GM12872 (cell line): Measurements from ENCODE around the gene CTNNBL1.

Experiments used
- TF ChIP-seq, protein P1 (sequence below): IDR thresholded peaks from 3 replicates; pipeline ENCODE4 v1.5.1; 2011; ENCODE audit warnings: low read depth, mild to moderate bottlenecking, low read length, moderate library complexity; ENCODE audit not compliant: insufficient read depth

Gene CTNNBL1

DNA sequence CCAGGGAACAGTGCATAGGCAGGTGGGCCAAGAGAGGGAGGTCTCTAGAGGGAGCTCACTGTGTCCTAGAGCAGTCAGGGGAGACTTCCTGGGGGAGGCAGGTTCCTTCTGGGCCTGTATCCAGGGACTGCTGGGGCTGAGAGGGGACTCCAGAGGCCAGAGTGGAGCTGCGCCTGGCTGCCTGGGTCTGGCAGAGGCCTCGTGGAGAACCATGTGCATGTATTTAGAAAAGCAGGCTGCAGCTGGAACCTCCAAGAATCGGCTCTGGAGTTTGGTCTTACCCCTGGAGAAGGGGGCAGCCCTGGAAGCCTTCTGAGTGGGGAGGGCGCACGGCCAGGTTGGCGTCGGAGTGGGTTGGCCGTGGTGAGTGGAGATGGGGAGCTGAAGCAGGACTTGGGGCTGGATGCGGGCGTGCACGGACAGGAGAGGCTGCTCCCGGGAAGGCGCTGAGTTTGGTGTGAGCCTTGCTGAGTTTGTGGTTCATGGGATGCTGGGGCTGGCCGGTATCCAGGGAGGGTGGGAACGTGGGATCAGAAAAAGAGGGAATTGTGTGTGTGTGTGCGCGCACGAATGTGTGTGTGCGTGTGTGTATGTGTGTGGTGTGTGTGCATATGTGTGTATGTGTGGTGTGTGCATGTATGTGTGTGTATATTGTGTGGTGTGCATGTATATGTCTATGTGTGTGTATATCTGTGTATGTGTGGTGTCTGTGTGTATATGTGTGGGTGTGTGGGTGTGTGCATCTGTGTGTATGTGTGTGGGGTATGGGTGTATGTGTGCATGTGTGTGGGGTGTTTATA is 219.9 kb downstream of the CTNNBL1 start:
- TF ChIP-seq, protein P1, sequence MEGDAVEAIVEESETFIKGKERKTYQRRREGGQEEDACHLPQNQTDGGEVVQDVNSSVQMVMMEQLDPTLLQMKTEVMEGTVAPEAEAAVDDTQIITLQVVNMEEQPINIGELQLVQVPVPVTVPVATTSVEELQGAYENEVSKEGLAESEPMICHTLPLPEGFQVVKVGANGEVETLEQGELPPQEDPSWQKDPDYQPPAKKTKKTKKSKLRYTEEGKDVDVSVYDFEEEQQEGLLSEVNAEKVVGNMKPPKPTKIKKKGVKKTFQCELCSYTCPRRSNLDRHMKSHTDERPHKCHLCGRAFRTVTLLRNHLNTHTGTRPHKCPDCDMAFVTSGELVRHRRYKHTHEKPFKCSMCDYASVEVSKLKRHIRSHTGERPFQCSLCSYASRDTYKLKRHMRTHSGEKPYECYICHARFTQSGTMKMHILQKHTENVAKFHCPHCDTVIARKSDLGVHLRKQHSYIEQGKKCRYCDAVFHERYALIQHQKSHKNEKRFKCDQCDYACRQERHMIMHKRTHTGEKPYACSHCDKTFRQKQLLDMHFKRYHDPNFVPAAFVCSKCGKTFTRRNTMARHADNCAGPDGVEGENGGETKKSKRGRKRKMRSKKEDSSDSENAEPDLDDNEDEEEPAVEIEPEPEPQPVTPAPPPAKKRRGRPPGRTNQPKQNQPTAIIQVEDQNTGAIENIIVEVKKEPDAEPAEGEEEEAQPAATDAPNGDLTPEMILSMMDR: no peak

DNA sequence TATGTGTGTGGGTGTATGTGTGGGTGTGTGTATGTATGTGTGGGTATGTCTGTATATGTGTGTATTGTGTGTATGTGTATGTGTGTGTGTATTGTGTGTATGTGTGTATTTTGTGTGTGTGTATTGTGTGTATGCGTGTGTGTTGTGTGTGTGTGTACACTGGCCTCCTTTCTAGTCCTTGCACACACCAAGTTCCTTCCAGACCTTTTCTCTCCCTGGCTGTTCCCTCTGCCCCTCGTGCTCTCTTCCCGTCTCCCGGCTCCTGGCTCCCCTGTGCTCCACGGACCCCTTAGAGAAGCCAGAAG is 220.5 kb downstream of the CTNNBL1 start:
- TF ChIP-seq, protein P1: no peak

DNA sequence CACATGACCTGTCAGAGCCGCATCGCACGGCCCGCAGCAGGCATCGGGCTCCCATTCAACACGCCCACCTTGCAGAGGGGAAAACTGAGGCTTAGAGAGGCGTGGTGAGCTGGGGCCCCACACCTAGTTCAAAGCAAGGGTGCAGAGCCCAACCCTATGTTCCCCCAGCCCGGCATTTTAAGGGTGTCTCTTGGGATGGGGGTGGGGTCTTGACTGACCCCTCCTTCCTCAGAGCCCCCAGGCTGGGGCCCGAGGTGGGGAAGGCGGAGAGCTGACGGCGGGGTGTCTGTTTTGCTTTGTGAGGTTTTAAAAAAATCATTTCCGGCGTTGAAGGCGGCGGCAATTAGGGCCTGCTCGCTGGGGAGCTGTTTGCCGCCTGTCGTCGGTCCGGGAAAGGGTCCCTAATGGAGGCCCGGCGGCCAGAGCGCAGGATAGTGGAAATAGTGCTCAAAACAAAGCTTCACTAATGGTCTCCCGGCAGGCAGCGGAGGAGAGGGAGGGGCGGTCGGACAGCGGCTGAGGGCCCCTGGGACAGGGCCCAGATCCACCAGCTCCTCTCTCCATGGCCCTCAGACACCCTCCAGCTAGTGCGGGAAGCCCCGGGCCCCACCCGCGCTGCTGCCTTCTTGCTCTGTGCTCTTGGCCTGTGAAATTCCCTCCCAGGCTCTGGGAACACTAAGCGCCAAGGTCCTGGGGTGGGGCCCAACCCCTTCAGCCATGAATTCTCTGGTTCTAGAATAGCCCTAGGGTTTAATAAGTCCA is 221.0 kb downstream of the CTNNBL1 start:
- TF ChIP-seq, protein P1: no peak

DNA sequence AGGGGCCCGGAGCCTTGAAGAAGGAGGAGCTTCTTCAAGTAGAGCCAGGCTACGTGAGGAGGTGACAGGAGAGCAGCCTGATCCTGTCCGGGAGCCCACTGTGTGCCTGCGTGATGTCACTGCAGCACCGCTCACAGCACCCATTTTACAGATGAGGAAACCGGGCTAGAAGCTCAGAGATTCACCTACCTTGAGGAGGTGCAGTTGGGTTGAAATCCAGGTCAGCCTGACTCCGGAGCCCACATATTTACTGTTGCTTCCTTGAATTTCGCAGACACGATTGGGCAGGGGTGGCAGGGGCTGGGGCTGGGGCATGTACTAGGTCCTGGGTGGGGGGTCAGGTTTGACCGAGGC is 221.6 kb downstream of the CTNNBL1 start:
- TF ChIP-seq, protein P1: no peak

DNA sequence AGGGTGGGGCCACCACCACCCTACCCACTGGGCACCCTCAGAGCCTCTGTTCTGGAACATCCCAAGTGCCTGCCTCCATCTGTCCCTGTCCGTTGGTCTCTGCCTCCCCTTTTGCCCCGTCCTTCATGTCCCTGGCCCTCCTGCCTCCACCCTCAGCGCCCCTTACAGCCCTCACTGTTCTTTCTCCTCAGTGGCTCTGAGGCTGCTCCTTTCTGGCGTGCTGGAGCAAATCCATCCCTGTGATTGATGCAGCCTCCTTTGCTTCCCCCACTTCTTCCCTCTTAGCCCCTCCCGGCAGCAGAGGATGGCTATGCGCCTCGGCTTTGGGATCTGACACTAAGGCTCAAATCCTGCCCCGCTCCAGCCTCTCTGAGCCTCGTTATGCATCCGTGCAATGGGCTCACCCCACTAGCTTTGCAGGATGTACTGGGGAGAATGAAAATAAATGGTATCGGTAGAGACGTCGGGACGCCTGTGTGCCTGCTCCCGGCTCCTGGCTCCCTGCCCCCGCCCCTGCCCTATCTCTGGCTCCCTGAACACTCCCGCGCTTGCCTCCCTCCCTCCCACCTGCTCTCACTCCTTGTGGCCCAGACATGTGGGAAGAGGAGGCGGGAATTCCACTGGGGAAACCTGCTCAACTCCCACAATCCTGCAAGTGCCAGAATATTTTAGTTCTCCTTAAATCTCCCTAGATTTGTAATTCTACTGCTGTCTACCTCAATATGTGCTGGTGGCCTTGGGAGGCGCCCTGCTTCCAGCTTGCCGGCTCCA is 222.2 kb downstream of the CTNNBL1 start:
- TF ChIP-seq, protein P1: no peak

DNA sequence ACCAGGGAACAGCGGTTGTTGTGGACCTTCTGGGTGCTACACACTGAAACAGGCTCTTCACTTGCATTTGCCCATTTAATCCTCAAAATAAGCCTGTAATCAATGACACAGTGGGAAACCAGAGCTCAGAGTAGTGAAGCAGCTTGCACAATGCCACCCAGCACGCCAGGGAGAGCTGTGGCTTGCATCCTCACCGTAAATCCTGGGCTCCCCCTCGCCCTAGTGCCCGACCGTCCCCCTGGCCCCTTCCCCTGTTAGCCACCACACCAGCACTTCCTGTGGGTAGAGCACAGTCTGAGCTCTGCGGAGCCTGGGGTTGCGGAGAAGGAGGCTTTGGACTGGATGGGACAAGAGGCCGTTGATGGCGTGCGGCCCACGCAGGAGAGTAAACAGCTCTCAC is 223.6 kb downstream of the CTNNBL1 start:
- TF ChIP-seq, protein P1: no peak

DNA sequence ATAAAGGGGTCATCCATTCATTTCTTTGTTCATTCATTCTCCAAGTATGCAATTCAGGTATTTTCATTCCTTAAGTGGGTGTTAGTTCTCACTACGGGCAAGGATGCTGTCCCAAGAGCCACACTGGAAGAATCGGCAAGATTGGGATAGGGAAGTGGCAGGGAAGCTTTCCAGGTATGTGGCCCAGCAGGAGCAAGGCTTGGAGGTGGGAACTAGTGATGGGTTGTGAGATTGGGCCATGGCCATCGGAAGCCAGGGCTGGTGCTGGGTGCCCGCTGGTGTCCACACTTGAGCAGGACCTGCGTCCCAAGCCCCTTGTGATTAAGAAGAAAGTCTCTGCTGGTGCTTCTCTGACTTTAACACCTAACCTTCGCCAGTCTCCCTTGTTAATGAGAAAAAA is 224.2 kb downstream of the CTNNBL1 start:
- TF ChIP-seq, protein P1: no peak
